Lower leg skin (tissue), 3 donors: ENCODE data around the gene GRIK4.

Experiments
- POLR2A ChIP-seq, 2 donors: fragments of 450-650 bp; IDR thresholded peaks; one replicate each; pipeline ENCODE4 v1.6.1; 2016 to 2017; ENCODE audit warnings: antibody characterized with exemption in 2 of 2, mild to moderate bottlenecking in 1 of 2, moderate library complexity in 1 of 2
- TF ChIP-seq, protein P1 (sequence below), 3 donors: fragments of 450-650 bp; IDR thresholded peaks; one replicate each; pipeline ENCODE4 v1.5.1; 2016; ENCODE audit warnings: antibody characterized with exemption in 3 of 3, mild to moderate bottlenecking in 3 of 3, moderate library complexity in 2 of 3

- TF ChIP-seq POLR2A (IDR thresholded peaks at IDR 0.05), result no peak
- TF ChIP-seq, protein P1, sequence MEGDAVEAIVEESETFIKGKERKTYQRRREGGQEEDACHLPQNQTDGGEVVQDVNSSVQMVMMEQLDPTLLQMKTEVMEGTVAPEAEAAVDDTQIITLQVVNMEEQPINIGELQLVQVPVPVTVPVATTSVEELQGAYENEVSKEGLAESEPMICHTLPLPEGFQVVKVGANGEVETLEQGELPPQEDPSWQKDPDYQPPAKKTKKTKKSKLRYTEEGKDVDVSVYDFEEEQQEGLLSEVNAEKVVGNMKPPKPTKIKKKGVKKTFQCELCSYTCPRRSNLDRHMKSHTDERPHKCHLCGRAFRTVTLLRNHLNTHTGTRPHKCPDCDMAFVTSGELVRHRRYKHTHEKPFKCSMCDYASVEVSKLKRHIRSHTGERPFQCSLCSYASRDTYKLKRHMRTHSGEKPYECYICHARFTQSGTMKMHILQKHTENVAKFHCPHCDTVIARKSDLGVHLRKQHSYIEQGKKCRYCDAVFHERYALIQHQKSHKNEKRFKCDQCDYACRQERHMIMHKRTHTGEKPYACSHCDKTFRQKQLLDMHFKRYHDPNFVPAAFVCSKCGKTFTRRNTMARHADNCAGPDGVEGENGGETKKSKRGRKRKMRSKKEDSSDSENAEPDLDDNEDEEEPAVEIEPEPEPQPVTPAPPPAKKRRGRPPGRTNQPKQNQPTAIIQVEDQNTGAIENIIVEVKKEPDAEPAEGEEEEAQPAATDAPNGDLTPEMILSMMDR (IDR thresholded peaks at IDR 0.05), result no peak
These were observed 84.0 kb downstream of the GRIK4 start for GRCh38 chr11:120595557-120595956.
